ENCODE data around the gene SORCS2.

- TF ChIP-seq, protein P1, sequence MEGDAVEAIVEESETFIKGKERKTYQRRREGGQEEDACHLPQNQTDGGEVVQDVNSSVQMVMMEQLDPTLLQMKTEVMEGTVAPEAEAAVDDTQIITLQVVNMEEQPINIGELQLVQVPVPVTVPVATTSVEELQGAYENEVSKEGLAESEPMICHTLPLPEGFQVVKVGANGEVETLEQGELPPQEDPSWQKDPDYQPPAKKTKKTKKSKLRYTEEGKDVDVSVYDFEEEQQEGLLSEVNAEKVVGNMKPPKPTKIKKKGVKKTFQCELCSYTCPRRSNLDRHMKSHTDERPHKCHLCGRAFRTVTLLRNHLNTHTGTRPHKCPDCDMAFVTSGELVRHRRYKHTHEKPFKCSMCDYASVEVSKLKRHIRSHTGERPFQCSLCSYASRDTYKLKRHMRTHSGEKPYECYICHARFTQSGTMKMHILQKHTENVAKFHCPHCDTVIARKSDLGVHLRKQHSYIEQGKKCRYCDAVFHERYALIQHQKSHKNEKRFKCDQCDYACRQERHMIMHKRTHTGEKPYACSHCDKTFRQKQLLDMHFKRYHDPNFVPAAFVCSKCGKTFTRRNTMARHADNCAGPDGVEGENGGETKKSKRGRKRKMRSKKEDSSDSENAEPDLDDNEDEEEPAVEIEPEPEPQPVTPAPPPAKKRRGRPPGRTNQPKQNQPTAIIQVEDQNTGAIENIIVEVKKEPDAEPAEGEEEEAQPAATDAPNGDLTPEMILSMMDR (optimal IDR thresholded peaks at IDR 0.05 in 1 of 3, IDR thresholded peaks at IDR 0.05 in 1 of 3, conservative IDR thresholded peaks at IDR 0.05 in 1 of 3; ENCODE audit: extremely low read depth in 1 of 3, insufficient read depth in 2 of 3, low read length in 3 of 3): no peak
- TF ChIP-seq EZH2 (IDR thresholded peaks at IDR 0.05; ENCODE audit: low read length): no peak
Measured at GRCh38 chr4:7190278-7190594, 2.1 kb upstream of the SORCS2 start.

All from keratinocyte (primary cell).